HepG2 (cell line): Measurements from ENCODE around the gene RAB22A. TPM values are rescaled to one million over a fixed set of nuclear protein-coding genes. Genes with fewer than 3 reads are reported as not detected.

ENCODE experiments used
- CHD2 ChIP-seq: IDR thresholded peaks from 2 replicates; pipeline ENCODE4 v1.6.1; 2011; ENCODE audit warnings: low read depth, low read length, improper control_type of control experiment
- EEA1 ChIP-seq: sonication (generic); formaldehyde crosslinking; IDR thresholded peaks from 2 replicates; pipeline ENCODE4 v1.5.1; 2020; ENCODE audit warnings: mild to moderate bottlenecking, missing genetic modification reagents, borderline replicate concordance
- ELF1 ChIP-seq: sonication (generic); formaldehyde crosslinking; IDR thresholded peaks from 2 replicates; pipeline ENCODE4 v1.4.0; 2020; ENCODE audit warnings: missing genetic modification reagents
- GABPB1 ChIP-seq: IDR thresholded peaks from 2 replicates; pipeline ENCODE4 v1.6.1; 2016; ENCODE audit warnings: mild to moderate bottlenecking, missing genetic modification reagents, moderate library complexity, missing compliant biosample characterization
- HHEX ChIP-seq: IDR thresholded peaks from 2 replicates; pipeline ENCODE4 v1.6.1; 2016; ENCODE audit warnings: control low read depth
- HOXA9 ChIP-seq: sonication (generic); formaldehyde crosslinking; IDR thresholded peaks from 2 replicates; pipeline ENCODE4 v1.8.1; 2022; ENCODE audit warnings: missing genetic modification reagents, mild to moderate bottlenecking, moderate library complexity, borderline replicate concordance
- IRF2 ChIP-seq: IDR thresholded peaks from 2 replicates; pipeline ENCODE4 v1.6.1; 2018; ENCODE audit warnings: missing genetic modification reagents, missing compliant biosample characterization
- MAFF ChIP-seq: IDR thresholded peaks from 2 replicates; pipeline ENCODE4 v1.6.1; 2011; ENCODE audit warnings: low read depth, low read length, improper control_type of control experiment
- POLR2A ChIP-seq, 2 experiments: IDR thresholded peaks; 2 replicates each; pipeline ENCODE4 v1.6.1; 2011; ENCODE audit warnings: low read depth in 2 of 2, low read length in 2 of 2, mild to moderate bottlenecking in 1 of 2, moderate library complexity in 1 of 2; ENCODE audit not compliant: insufficient read depth in 1 of 2
- TARDBP ChIP-seq: sonication (generic); formaldehyde crosslinking; IDR thresholded peaks from 2 replicates; pipeline ENCODE4 v1.8.0; 2022; ENCODE audit warnings: mild to moderate bottlenecking, missing genetic modification reagents
- TCF7L2 ChIP-seq: IDR thresholded peaks from 2 replicates; pipeline ENCODE4 v1.6.1; 2011; ENCODE audit warnings: mild to moderate bottlenecking, low read depth, low read length, moderate library complexity
- ZNF543 ChIP-seq: sonication (generic); formaldehyde crosslinking; IDR thresholded peaks from 2 replicates; pipeline ENCODE4 v1.4.0; 2020; ENCODE audit warnings: mild to moderate bottlenecking, missing genetic modification reagents
- ZNF75D ChIP-seq: sonication (generic); formaldehyde crosslinking; IDR thresholded peaks from 2 replicates; pipeline ENCODE4 v1.8.1; 2023; ENCODE audit warnings: missing genetic modification reagents, mild to moderate bottlenecking, borderline replicate concordance
- ZSCAN31 ChIP-seq: sonication (generic); formaldehyde crosslinking; IDR thresholded peaks from 2 replicates; pipeline ENCODE4 v1.5.0; 2020; ENCODE audit warnings: low read depth, mild to moderate bottlenecking, missing genetic modification reagents
- polyA plus RNA-seq, 8 experiments: library from polyadenylated mRNA; depleted of rRNA in 3 of 8; stranded (reverse) in 7 of 8; unstranded in 1 of 8; fragments of >200 nt; fragmentation: Illumina TruSeq in 4 of 8; extraction: Trizol in 4 of 8; gene quantifications; 2 replicates each; pipeline versions ENCODE4 v1.2.1 to v1.2.3, GENCODE V29; 2011 to 2016; ENCODE audit warnings: low read depth in 4 of 8, missing spikeins in 1 of 8, mixed read lengths in 1 of 8; ENCODE audit not compliant: insufficient read depth in 1 of 8
- total RNA-seq, 5 experiments: library from RNA; depleted of rRNA; stranded (reverse); fragments of >200 nt; fragmentation: Illumina TruSeq; extraction: Trizol; gene quantifications; 2 replicates each; pipeline ENCODE4 v1.2.3, GENCODE V29; 2016; ENCODE audit warnings: low read depth in 1 of 5
- TF ChIP-seq, protein P1 (sequence below): sonication (generic); formaldehyde crosslinking; IDR thresholded peaks from 2 replicates; pipeline ENCODE4 v1.4.0; 2020; ENCODE audit warnings: missing genetic modification reagents
- TF ChIP-seq, protein P2 (sequence below): sonication (generic); formaldehyde crosslinking; conservative IDR thresholded peaks from 2 replicates; pipeline ENCODE4 v1.5.0; 2020; ENCODE audit warnings: missing genetic modification reagents
- TF ChIP-seq, protein P3 (sequence below): sonication (generic); formaldehyde crosslinking; IDR thresholded peaks from 2 replicates; pipeline ENCODE4 v1.5.1; 2020; ENCODE audit warnings: mild to moderate bottlenecking, missing genetic modification reagents, moderate library complexity
- TF ChIP-seq, protein P4 (sequence below): sonication (generic); formaldehyde crosslinking; IDR thresholded peaks from 2 replicates; pipeline ENCODE4 v1.5.1; 2020; ENCODE audit warnings: missing genetic modification reagents, mild to moderate bottlenecking, borderline replicate concordance

The RAB22A gene
- total and polyA plus RNA-seq, 2 of the 13 experiments (the other 11 are each of a cell fraction or from before 2014, with no cell fraction given): 10.7 to 11.2 TPM

DNA sequence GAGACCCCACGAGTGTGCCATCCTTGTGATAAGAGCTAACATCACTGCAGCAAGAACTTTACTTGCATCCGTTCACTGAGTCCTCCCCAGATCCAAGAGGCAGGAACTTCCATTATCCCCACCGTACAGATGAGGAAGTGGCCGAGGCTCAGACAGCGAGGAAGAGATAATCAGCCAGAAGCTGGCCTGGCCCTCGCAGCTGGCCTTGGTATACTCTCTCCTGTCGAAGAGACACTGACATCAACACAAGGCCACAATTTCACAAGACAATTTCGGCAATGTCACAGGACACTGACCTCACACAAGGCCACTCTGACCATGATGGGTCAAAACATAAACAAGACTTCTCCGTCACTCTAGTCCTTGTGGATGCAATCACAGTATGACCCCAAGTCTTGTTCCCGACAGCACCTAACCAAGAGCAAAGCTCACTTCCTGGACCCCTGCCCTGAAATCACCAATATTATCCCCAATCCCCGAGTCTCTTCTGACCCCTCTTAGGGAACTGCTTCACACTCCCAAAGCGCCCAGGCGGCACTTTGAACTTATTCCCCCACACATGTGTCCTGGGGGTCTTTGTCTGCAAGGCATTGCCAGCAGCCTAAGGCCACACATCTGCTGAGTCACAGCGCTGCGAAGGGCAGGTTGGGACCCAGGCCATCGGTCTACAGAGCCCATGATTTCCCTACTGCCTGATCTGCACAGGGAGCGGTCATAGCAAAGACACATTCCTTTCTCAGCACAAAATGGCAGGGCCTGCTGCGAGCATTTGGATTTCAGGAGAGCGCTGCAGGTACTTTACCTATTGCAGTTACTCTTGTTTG is 64.7 kb downstream of the RAB22A start (continued):
- TF ChIP-seq IRF2 (peak; percentile 40; the same call in 1 of the 2 replicates), GABPB1 (CRISPR knock-in tag) (0 out of 2 replicates have a peak, but pooled peaks have one; percentile 13), ZNF75D (CRISPR knock-in tag) (no peak), POLR2A (IDR thresholded peaks at IDR 0.05; ENCODE audit: insufficient read depth in 1 of 2, low read depth in 2 of 2, low read length in 2 of 2) (peak in 1 of 2 experiments; percentile 41; a peak in 1 of 4 replicates), TARDBP (0 out of 2 replicates have a peak, but pooled peaks have one; percentile 64), TCF7L2 (no peak), HHEX (CRISPR knock-in tag) (no peak), HOXA9 (CRISPR knock-in tag) (no peak), EEA1 (no peak), MAFF (0 out of 2 replicates have a peak, but pooled peaks have one; percentile 10), ZNF543 (CRISPR knock-in tag) (no peak), ZSCAN31 (CRISPR knock-in tag) (no peak), CHD2 (no peak), ELF1 (CRISPR knock-in tag) (peak; percentile 55; the same call in 1 of the 2 replicates)
- TF ChIP-seq, protein P1, sequence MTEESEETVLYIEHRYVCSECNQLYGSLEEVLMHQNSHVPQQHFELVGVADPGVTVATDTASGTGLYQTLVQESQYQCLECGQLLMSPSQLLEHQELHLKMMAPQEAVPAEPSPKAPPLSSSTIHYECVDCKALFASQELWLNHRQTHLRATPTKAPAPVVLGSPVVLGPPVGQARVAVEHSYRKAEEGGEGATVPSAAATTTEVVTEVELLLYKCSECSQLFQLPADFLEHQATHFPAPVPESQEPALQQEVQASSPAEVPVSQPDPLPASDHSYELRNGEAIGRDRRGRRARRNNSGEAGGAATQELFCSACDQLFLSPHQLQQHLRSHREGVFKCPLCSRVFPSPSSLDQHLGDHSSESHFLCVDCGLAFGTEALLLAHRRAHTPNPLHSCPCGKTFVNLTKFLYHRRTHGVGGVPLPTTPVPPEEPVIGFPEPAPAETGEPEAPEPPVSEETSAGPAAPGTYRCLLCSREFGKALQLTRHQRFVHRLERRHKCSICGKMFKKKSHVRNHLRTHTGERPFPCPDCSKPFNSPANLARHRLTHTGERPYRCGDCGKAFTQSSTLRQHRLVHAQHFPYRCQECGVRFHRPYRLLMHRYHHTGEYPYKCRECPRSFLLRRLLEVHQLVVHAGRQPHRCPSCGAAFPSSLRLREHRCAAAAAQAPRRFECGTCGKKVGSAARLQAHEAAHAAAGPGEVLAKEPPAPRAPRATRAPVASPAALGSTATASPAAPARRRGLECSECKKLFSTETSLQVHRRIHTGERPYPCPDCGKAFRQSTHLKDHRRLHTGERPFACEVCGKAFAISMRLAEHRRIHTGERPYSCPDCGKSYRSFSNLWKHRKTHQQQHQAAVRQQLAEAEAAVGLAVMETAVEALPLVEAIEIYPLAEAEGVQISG (CRISPR knock-in tag): no peak
- TF ChIP-seq, protein P2, sequence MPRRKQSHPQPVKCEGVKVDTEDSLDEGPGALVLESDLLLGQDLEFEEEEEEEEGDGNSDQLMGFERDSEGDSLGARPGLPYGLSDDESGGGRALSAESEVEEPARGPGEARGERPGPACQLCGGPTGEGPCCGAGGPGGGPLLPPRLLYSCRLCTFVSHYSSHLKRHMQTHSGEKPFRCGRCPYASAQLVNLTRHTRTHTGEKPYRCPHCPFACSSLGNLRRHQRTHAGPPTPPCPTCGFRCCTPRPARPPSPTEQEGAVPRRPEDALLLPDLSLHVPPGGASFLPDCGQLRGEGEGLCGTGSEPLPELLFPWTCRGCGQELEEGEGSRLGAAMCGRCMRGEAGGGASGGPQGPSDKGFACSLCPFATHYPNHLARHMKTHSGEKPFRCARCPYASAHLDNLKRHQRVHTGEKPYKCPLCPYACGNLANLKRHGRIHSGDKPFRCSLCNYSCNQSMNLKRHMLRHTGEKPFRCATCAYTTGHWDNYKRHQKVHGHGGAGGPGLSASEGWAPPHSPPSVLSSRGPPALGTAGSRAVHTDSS (CRISPR knock-in tag): no peak
- TF ChIP-seq, protein P3, sequence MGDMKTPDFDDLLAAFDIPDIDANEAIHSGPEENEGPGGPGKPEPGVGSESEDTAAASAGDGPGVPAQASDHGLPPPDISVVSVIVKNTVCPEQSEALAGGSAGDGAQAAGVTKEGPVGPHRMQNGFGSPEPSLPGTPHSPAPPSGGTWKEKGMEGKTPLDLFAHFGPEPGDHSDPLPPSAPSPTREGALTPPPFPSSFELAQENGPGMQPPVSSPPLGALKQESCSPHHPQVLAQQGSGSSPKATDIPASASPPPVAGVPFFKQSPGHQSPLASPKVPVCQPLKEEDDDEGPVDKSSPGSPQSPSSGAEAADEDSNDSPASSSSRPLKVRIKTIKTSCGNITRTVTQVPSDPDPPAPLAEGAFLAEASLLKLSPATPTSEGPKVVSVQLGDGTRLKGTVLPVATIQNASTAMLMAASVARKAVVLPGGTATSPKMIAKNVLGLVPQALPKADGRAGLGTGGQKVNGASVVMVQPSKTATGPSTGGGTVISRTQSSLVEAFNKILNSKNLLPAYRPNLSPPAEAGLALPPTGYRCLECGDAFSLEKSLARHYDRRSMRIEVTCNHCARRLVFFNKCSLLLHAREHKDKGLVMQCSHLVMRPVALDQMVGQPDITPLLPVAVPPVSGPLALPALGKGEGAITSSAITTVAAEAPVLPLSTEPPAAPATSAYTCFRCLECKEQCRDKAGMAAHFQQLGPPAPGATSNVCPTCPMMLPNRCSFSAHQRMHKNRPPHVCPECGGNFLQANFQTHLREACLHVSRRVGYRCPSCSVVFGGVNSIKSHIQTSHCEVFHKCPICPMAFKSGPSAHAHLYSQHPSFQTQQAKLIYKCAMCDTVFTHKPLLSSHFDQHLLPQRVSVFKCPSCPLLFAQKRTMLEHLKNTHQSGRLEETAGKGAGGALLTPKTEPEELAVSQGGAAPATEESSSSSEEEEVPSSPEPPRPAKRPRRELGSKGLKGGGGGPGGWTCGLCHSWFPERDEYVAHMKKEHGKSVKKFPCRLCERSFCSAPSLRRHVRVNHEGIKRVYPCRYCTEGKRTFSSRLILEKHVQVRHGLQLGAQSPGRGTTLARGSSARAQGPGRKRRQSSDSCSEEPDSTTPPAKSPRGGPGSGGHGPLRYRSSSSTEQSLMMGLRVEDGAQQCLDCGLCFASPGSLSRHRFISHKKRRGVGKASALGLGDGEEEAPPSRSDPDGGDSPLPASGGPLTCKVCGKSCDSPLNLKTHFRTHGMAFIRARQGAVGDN (CRISPR knock-in tag): peak; percentile 66
- TF ChIP-seq, protein P4, sequence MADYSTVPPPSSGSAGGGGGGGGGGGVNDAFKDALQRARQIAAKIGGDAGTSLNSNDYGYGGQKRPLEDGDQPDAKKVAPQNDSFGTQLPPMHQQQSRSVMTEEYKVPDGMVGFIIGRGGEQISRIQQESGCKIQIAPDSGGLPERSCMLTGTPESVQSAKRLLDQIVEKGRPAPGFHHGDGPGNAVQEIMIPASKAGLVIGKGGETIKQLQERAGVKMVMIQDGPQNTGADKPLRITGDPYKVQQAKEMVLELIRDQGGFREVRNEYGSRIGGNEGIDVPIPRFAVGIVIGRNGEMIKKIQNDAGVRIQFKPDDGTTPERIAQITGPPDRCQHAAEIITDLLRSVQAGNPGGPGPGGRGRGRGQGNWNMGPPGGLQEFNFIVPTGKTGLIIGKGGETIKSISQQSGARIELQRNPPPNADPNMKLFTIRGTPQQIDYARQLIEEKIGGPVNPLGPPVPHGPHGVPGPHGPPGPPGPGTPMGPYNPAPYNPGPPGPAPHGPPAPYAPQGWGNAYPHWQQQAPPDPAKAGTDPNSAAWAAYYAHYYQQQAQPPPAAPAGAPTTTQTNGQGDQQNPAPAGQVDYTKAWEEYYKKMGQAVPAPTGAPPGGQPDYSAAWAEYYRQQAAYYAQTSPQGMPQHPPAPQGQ (CRISPR knock-in tag): peak; percentile 90; the same call in 1 of the 2 replicates
